Endodermal cell (in vitro differentiated cells): ENCODE data around the gene SUMF2. TPM values are rescaled to one million over a fixed set of nuclear protein-coding genes. Genes with fewer than 3 reads are reported as not detected.
"Not testable (repeated sequence)": the region's sequence is repeated elsewhere in the genome, so short reads cannot be mapped to it uniquely, and the experiment has no call there.

Source experiments
- DNase-seq: peaks from one replicate; pipeline ENCODE4 v3.0.0-alpha.2; 2017
- H3K27ac ChIP-seq: 2 replicates; pipeline ENCODE4 v1.5.1; 2013; ENCODE audit warnings: mild to moderate bottlenecking, low read depth, low read length, moderate library complexity
- H3K27me3 ChIP-seq: 2 replicates; pipeline ENCODE4 v1.6.1; 2013; ENCODE audit warnings: mild to moderate bottlenecking, low read length, moderate library complexity; ENCODE audit not compliant: insufficient read depth, control insufficient read depth, poor library complexity, severe bottlenecking
- H3K36me3 ChIP-seq: 2 replicates; pipeline ENCODE4 v1.7.0; 2013; ENCODE audit warnings: mild to moderate bottlenecking, low read length, moderate library complexity; ENCODE audit not compliant: control insufficient read depth, insufficient read depth
- H3K4me1 ChIP-seq: one replicate; pipeline ENCODE4 v1.7.0; 2013; ENCODE audit warnings: low read length; ENCODE audit not compliant: control insufficient read depth, insufficient read depth
- H3K4me3 ChIP-seq: 2 replicates; pipeline ENCODE4 v1.5.1; 2013; ENCODE audit warnings: mild to moderate bottlenecking, low read length, moderate library complexity
- H3K9ac ChIP-seq: 2 replicates; pipeline ENCODE4 v1.6.1; 2013; ENCODE audit warnings: mild to moderate bottlenecking, low read length, moderate library complexity; ENCODE audit not compliant: poor library complexity, severe bottlenecking; ENCODE audit errors: extremely low read depth
- H3K9me3 ChIP-seq: 2 replicates; pipeline ENCODE4 v1.6.1; 2013; ENCODE audit warnings: mild to moderate bottlenecking, low read length, moderate library complexity; ENCODE audit not compliant: control insufficient read depth
- H3K27ac Mint-ChIP-seq: 2 replicates; pipeline ENCODE4 v1.8.0; 2020; ENCODE audit warnings: mixed read lengths
- H3K27me3 Mint-ChIP-seq: 2 replicates; pipeline ENCODE4 v1.8.0; 2021; ENCODE audit warnings: mild to moderate bottlenecking, mixed read lengths; ENCODE audit not compliant: insufficient read depth
- H3K36me3 Mint-ChIP-seq: 2 replicates; pipeline ENCODE4 v1.8.0; 2020; ENCODE audit warnings: low read depth, mixed read lengths
- H3K4me1 Mint-ChIP-seq: 2 replicates; pipeline ENCODE4 v1.8.0; 2020; ENCODE audit warnings: mixed read lengths
- H3K4me3 Mint-ChIP-seq: 2 replicates; pipeline ENCODE4 v1.8.0; 2020; ENCODE audit warnings: mild to moderate bottlenecking, moderate library complexity, mixed read lengths
- H3K9me3 Mint-ChIP-seq: 2 replicates; pipeline ENCODE4 v1.8.0; 2020; ENCODE audit warnings: mild to moderate bottlenecking, mixed read lengths
- CTCF ChIP-seq: fragments of 200-600 bp; sonication (generic); conservative IDR thresholded peaks from 2 replicates; pipeline ENCODE4 v1.5.0; 2021; ENCODE audit warnings: antibody characterized with exemption, mild to moderate bottlenecking
- WGBS, 2 experiments: methylation state at CpG; one replicate each; pipeline versions ENCODE4 v1.1.5 to v1.1.7; 2013; ENCODE audit warnings: missing lambda C conversion rate in 2 of 2, mixed read lengths in 1 of 2; ENCODE audit not compliant: insufficient coverage in 1 of 2, insufficient read length in 1 of 2; 5-methylcytosine and 5-hydroxymethylcytosine counted together
- total RNA-seq, 2 donors: library from RNA; stranded (reverse); fragmentation: NEBNext Ultra II Directional in 1 of 2; extraction: Animal tissue kit (Norgen Biotek cat#: 25700) in 1 of 2; gene quantifications; 2 replicates in 1 of 2; 3 replicates in 1 of 2; pipeline ENCODE4 v1.2.1, GENCODE V29; 2021

Gene SUMF2
- total RNA-seq, 2 donors from 2014 or later = 122 to 133 TPM

GRCh38 chr7:56092789-56093531 is 28.9 kb downstream of the SUMF2 start, which contains the start of gene PHKG1:
Gene PHKG1 (minus strand): TSS chr7:56092952. CDS start chr7:56088941, 4,011 bp downstream.
- 86 to 92% methylated on average over 14 to 19 of the region's 19 CpGs for WGBS, 2 experiments
- no peak within 1 kb of the TSS for H3K4me3 ChIP-seq
- no peak within 1 kb of the TSS for H3K9ac ChIP-seq
- no peaks in the 10 kb centered on the region for H3K36me3 ChIP-seq
- TF ChIP-seq CTCF = peak; percentile 63
- H3K4me1 Mint-ChIP-seq = no peaks in the 10 kb centered on the region
- no peaks in the 10 kb centered on the region for H3K27me3 Mint-ChIP-seq
- no peaks in the 10 kb centered on the region for H3K9me3 ChIP-seq
- no peaks in the 10 kb centered on the region for H3K4me1 ChIP-seq
- H3K36me3 Mint-ChIP-seq = peaks cover 7% of the 10 kb centered on the region
- no peaks in the 10 kb centered on the region for H3K27me3 ChIP-seq
- H3K4me3 Mint-ChIP-seq = no peak within 1 kb of the TSS
- H3K27ac ChIP-seq = no peak within 1 kb of the TSS
- peak; percentile 80 for DNase-seq
- peaks cover 22% of the 10 kb centered on the region for H3K9me3 Mint-ChIP-seq
- H3K27ac Mint-ChIP-seq = no peak within 1 kb of the TSS

- whole genome bisulfite sequencing, 2 experiments = 88 to 90% methylated on average over 4 to 5 of the region's 5 CpGs
- Mint-ChIP-seq H3K4me1 (no peaks in the 10 kb centered on the region), H3K4me3 (no peak overlapping the region), H3K9me3 (peaks cover 55% of the 10 kb centered on the region), H3K27ac (no peak overlapping the region), H3K36me3 (no peaks in the 10 kb centered on the region), H3K27me3 (no peaks in the 10 kb centered on the region)
- no peak for TF ChIP-seq CTCF
- Histone ChIP-seq H3K4me1 (no peaks in the 10 kb centered on the region), H3K36me3 (peaks cover 34% of the 10 kb centered on the region), H3K27ac (no peak overlapping the region), H3K9me3 (no peaks in the 10 kb centered on the region), H3K4me3 (no peak overlapping the region), H3K9ac (no peak overlapping the region), H3K27me3 (no peaks in the 10 kb centered on the region)
- no peak for DNase-seq
Observed at GRCh38 chr7:56097700-56098099, 33.6 kb downstream of the SUMF2 start.

- H3K27ac ChIP-seq, H3K27me3 Mint-ChIP-seq, H3K4me3 Mint-ChIP-seq, H3K4me1 Mint-ChIP-seq, H3K36me3 Mint-ChIP-seq, H3K4me3 ChIP-seq, H3K4me1 ChIP-seq, DNase-seq, H3K9me3 ChIP-seq, H3K27ac Mint-ChIP-seq, H3K27me3 ChIP-seq, H3K9ac ChIP-seq: not testable (repeated sequence)
- H3K36me3 ChIP-seq = peaks cover 40% of the 10 kb centered on the region
- 83 to 95% methylated on average over 1 to 6 of the region's 8 CpGs for WGBS, 2 experiments
- H3K9me3 Mint-ChIP-seq = peaks cover 55% of the 10 kb centered on the region
Observed at GRCh38 chr7:56098187-56099008, 34.3 kb downstream of the SUMF2 start.
